Midbrain (tissue), 1 donor: Measurements from ENCODE around the gene NR5A2.

Experiments
- DNase-seq: peaks from one replicate; lab custom pipeline; 2025; lab: John Stamatoyannopoulos, UW

The NR5A2 gene

GRCh38 chr1:200206340-200206739 is 178.8 kb downstream of the NR5A2 start:
- no peak for DNase-seq

- DNase-seq: no peak
These were observed 179.3 kb downstream of the NR5A2 start for GRCh38 chr1:200206761-200207160.

GRCh38 chr1:200207711-200208126 is 180.2 kb downstream of the NR5A2 start:
- no peak for DNase-seq

GRCh38 chr1:200211157-200211556 is 183.6 kb downstream of the NR5A2 start:
- DNase-seq: no peak

GRCh38 chr1:200213392-200213791 is 185.9 kb downstream of the NR5A2 start:
- DNase-seq: no peak

- DNase-seq: no peak
These were observed 186.4 kb downstream of the NR5A2 start for GRCh38 chr1:200213921-200214320.

- DNase-seq: no peak
These were observed 187.8 kb downstream of the NR5A2 start for GRCh38 chr1:200215350-200215749.

- DNase-seq: no peak
These were observed 190.2 kb downstream of the NR5A2 start for GRCh38 chr1:200217703-200218102.

GRCh38 chr1:200221614-200222282 is 194.2 kb downstream of the NR5A2 start:
- no peak for DNase-seq

- DNase-seq: no peak
These were observed 195.7 kb downstream of the NR5A2 start for GRCh38 chr1:200223207-200223606.

- DNase-seq: no peak
These were observed 196.1 kb downstream of the NR5A2 start for GRCh38 chr1:200223613-200224012.

GRCh38 chr1:200224315-200224714 is 196.8 kb downstream of the NR5A2 start:
- DNase-seq: no peak

GRCh38 chr1:200226268-200226968 is 198.9 kb downstream of the NR5A2 start:
- DNase-seq: no peak

- DNase-seq: no peak
These were observed 199.4 kb downstream of the NR5A2 start for GRCh38 chr1:200226969-200227303.
